Central memory CD4-positive, alpha-beta T cell (primary cell): ENCODE measurements around the gene WDR59.
"Not testable (repeated sequence)": the region's sequence is repeated elsewhere in the genome, so short reads cannot be mapped to it uniquely, and the experiment has no call there.

ENCODE experiments used
- DNase-seq: peaks from one replicate; pipeline ENCODE4 v3.0.0; 2022
- total RNA-seq, 3 experiments: gene quantifications; one replicate each; lab custom pipeline; 2026; lab: John Stamatoyannopoulos, UW

The WDR59 gene, protein sequence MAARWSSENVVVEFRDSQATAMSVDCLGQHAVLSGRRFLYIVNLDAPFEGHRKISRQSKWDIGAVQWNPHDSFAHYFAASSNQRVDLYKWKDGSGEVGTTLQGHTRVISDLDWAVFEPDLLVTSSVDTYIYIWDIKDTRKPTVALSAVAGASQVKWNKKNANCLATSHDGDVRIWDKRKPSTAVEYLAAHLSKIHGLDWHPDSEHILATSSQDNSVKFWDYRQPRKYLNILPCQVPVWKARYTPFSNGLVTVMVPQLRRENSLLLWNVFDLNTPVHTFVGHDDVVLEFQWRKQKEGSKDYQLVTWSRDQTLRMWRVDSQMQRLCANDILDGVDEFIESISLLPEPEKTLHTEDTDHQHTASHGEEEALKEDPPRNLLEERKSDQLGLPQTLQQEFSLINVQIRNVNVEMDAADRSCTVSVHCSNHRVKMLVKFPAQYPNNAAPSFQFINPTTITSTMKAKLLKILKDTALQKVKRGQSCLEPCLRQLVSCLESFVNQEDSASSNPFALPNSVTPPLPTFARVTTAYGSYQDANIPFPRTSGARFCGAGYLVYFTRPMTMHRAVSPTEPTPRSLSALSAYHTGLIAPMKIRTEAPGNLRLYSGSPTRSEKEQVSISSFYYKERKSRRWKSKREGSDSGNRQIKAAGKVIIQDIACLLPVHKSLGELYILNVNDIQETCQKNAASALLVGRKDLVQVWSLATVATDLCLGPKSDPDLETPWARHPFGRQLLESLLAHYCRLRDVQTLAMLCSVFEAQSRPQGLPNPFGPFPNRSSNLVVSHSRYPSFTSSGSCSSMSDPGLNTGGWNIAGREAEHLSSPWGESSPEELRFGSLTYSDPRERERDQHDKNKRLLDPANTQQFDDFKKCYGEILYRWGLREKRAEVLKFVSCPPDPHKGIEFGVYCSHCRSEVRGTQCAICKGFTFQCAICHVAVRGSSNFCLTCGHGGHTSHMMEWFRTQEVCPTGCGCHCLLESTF
- 35.2 to 87.6 (median 50.8) reads per million in 3 experiments for total RNA-seq

DNA sequence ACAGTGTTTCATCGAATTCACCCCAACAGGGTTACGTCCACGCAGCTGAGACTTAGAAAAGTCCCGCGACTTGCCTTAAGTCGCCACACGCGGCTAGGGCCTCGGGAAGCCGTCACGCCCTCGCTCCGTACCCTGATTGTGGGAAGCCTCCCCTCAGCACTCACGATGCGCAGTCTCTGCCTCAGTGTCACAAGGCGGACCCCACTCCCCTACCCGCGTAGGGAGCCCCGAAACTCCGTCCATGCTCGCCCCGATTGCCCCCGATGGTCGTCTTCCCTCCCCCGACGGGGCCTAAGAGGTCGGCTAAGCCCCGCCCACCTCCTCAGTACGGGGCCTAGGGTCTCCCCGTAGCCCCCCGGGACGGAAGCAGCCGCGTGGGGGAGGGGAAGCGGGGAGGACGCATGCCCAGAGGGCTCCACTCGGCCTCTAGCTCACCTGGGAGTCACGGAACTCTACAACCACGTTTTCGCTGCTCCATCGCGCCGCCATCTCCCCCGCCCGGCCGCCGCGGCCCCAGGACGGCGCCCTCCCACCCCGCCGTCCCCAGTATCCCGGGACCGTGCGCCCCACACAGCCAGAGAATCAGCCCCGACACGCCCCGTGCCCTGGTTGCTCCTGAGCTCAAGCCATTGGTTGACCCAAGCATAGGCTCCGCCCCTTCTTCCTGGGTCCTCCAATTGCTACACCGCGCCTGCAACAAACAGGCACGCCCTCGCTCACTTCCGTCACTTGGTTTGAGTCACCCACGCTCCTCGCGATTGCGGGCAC, at the start of gene WDR59:
Gene WDR59 (minus strand): TSS at position 595 of the 768 bp plus-strand sequence. CDS start 106 bp downstream, at position 489.
- DNase-seq: peak; percentile 98

DNA sequence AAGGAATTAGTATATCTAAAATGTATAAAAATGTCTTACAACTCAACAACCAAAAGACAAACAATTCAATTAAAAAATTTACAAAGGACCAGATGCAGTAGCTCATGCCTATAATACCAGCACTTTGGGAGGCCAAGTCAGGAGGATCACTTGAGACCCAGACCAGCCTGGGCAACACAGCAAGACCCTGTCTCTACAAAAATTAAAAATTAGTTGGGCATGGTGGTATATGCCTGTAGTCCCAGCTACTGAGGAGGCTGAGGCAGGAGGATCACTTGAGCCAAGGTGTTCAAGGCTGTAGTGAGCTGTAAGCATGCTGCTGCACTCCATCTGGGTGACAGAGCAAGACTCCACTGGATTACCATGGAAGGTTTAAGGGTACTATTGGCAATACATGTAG, 47.7 kb upstream of the WDR59 start:
- no peak for DNase-seq

DNA sequence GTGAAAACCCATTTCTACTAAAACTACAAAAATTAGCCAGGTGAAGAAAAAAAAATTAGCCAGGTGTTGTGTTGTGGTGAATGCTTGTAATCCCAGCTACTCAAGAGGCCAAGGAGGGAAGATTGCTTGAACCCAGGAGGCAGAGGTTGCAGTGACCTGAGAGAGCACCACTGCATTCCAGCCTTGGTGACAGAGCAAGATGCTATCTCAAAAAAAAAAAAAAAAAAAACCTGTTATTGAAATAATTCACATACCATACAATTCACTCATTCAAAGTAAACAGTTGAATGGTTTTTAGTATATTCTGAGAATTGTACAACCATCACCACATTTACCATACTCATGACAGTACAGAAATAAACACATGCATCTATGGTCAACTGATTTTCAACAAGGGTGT, 44.9 kb upstream of the WDR59 start:
- DNase-seq: no peak

DNA sequence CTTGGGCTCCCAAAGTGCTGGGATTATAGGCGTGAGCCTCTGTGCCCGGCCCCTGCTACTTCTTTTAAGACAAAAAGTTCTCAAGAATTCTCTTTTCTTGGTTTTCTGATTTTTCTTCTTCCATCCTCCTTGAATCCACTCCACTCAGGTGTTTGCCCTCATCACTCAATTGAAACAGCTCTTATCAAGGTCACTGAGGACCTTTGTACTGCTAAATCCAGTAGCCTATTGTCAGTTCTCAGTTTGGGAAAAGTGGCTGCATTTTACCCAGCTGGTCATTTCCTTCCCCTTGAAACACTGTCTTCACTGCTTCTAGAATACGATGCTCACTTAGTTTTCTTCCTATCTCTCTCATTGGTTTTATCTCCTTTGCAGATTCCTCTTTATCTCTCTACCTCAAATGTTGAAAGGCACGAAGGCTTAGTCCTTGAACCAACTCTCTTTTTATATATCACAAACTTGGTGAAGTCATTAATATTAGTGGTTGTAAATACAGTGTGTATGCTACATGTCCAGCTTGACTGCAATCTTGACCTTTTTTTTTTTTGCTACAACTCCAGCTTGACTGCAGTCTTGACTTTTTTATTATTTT, 43.7 kb upstream of the WDR59 start:
- DNase-seq: no peak

DNA sequence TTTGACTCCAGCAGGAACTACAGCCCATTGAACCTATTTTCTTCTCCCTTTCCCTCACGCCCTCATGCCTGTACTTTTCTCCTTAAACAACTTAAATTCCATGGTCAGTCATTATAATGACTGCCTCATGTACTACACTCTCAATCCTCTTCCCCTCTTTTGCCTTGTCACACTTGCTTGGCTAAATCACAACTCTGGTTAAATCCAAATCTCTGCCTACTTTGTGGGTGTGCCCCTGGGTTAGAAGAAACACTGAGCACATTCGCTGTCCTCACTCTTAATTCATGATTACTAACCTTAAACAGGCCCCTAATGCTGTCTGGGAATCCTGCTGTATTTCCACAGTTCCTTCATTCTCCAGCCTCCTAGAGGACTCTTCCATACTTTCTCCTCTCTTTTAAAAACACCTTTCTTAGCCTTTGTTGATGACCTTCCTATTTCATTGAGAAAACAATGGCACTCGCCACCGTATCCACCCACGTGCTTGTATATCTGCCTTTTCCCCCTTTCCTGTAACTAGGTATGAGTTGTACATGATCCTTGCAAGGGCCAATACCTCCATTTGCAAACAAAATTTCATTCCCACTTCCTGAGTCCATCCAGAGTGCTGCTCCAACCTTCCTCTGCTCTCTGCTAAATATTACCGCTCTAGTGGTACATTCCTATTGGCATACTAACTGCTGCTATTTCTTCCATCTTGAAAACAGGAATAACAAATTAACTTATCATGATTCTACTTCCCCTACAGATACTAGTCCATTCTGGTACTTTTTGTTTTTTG, 42.8 kb upstream of the WDR59 start:
- DNase-seq: no peak

DNA sequence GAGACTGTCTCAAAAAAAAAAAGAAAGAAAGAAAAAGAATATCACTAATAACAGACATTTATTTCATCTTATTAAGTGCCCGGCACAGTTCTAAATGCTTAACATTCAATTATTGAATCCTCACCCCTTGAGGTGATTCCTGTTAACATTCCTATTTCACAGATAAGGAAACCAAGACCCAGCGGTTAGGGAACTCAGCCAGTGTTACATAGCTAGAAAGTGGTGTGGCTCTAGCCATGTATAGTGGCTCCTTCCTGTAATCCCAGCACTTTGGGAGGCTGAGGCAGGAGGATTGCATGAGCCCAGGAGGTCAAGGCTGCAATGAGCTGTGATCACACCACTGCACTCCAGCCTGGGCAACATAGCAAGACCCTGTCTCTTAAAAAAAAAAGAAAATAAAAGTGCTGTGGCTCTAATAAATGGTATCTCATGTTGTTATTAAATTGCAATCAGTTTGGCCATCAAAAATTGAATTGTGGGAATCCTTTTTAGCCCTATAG, 42.0 kb upstream of the WDR59 start:
- DNase-seq: no peak

DNA sequence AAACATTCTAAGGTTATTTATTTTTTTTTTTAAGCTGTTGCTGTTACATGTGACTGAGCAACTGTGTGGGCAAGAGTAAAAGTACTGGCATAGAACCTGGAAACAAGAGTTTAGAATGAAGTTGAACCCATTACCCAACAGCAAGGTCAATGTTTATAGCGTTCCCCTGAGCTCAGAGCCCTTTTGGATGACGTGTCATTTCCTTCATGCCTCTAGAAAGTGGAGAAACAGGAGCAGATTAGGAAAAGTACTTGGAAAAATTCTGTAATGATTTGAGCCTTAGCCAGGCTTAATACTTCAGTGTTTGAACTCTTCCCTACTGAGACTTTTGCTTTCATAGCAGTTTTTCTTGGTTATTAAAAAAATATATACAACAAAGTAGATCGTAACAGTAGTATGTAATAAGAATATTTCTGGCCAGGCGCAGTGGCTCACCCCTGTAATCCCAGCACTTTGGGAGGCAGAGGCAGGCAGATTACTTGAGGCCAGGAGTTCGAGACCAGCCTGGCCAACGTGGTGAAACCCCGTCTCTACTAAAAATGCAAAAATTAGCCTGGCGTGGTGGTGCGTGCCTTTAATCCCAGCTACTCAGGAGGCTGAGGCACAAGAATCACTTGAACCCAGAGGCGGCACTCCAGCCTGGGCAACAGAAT, 41.4 kb upstream of the WDR59 start:
- DNase-seq: not testable (repeated sequence)

DNA sequence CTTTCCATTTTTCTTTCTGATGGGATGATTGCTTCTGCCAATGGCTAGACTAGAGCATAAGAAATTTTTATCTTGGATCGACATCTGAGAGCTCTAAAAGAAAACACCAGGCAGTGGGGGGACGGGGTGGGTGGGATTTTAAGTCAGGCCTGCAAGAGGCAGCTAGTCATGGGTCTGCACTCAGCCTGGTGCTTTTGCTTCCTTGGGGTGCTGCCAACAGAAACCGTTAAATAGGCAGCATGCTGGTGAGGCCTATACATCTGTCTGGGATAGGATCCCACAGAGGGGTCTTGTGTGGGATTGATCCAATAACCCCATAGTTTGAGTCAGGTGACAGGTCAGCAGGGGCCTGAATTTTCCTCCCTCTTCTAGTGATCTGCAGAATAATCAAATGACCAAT, 40.8 kb upstream of the WDR59 start:
- no peak for DNase-seq

DNA sequence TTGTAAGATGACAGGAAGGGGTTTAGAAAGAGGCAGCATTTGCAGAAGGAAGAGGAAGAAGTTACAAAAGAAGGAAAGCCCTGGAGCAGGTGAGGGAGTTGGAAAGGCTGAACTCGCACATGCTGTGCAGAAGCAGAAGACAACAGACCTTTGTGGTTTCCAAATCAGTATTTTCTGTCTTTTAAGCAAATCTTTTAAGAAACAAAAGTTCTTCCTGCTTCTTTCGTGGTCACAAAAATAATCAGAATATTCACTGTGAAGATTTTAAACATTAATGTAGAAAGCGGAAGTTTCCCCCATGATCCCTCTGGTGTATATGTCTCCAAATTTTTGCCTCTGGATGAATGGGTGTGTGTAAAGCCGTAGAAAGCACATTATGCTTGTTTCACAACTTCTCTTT, 39.7 kb upstream of the WDR59 start:
- DNase-seq: no peak

DNA sequence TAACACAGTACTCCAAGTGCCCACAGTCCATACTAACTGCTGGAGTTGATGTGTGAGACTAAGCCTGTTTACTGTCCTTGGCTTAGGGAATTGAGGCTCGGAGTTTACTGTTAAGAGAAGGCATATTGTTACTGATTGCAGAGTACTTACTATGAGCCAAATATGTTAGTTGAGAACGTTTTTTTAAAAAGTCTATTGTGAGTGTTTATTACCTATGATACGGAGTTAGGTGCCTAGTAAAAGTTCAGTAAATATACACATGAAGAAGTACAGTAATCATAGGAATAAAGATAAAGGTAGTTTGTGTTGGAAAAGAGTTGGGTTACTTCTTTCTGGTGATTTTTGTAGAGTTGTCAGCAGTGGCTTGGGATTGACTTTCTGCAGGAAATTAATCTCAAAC, 39.3 kb upstream of the WDR59 start:
- DNase-seq: no peak

DNA sequence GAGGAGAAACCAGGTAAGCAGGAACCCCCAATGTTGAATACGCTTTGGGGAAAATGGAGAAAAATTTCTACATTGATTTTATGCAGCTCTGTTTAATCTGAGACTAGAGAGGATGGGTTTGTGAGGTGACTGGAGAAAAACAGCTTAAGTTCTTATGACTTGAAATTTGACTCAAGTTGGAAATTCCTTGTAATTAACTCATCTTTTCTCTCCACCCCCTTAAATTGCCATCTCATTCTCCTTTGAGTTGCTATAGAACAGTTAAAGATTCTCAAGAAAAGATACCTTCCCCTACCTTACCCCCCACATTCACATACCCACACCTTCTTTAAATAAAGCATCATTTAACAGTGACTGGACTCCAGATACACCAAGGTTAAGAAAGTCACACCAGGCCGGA, 38.1 kb upstream of the WDR59 start:
- DNase-seq: no peak

DNA sequence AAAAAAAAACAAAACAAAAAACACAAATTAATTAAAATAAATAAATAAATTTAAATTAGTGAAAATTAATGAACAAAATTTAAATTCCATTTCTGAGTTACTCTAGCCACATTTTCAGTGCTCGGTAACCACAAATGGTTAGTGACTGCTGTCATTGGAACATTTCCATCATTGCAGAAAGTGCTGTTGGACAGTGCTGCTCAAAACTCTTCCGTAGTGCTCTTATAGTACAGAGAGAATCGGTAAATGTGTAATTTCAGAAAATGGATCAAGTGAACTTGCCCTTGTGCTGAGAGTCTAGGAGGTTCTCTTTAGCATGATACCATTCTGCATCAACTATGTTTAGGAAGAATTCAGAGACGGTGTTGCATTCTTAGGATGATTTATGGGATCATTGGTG, 37.6 kb upstream of the WDR59 start:
- no peak for DNase-seq

DNA sequence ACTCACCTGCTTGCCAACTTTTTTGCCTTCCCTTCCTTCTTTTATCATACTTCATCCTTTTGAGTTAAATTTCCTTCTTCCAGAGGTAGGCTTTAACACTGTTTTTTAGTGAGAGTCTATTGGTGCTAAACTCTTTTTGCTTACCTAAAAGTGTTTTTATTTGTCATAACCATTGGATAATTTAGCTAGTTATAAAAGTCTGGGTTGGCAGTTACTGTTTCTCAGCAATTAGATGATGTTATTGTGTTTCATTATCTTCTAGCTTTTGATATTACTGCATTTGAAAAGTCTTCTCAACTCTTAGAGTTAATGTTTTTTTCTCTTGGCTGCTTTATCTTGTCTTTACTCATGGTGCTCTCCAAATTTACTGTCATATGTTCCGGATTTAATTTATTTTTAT, 36.5 kb upstream of the WDR59 start:
- no peak for DNase-seq

DNA sequence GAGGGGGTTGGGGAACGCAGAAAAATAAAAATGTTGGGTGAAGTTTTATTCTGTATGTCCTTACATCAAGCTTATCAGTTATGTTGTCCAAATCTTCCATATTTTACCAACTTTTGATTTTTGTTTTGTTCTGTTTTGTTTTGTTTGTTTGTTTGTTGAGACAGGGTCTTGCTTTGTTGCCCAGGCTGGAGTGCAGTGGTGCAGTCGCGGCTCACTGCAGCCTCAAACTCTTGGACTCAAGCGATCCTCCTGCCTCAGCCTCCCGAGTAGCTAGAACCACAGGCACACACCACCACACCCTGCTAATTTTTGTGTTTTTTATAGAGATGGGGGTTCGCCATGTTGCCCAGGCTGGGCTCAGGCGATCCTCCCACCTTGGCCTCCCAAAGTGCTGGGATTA, 34.7 kb upstream of the WDR59 start:
- no peak for DNase-seq

DNA sequence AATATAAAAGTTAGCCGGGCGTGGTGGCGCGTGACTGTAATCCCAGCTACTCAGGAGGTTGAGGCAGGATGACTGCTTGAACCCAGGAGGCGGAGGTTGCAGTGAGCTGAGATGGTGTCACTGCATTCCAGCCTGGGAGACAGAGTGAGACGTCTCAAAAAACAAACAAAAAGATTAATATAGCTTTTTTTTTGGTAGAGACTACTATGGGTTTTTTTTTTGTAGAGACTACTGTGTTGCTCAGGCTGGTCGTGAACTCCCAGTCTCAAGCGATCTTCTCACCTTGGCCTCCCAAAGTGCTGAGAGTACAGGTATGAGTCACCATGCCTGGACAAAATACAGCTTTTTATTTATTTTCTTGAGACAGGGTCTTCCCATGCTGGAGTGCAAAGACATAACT, 34.1 kb upstream of the WDR59 start:
- DNase-seq: no peak

DNA sequence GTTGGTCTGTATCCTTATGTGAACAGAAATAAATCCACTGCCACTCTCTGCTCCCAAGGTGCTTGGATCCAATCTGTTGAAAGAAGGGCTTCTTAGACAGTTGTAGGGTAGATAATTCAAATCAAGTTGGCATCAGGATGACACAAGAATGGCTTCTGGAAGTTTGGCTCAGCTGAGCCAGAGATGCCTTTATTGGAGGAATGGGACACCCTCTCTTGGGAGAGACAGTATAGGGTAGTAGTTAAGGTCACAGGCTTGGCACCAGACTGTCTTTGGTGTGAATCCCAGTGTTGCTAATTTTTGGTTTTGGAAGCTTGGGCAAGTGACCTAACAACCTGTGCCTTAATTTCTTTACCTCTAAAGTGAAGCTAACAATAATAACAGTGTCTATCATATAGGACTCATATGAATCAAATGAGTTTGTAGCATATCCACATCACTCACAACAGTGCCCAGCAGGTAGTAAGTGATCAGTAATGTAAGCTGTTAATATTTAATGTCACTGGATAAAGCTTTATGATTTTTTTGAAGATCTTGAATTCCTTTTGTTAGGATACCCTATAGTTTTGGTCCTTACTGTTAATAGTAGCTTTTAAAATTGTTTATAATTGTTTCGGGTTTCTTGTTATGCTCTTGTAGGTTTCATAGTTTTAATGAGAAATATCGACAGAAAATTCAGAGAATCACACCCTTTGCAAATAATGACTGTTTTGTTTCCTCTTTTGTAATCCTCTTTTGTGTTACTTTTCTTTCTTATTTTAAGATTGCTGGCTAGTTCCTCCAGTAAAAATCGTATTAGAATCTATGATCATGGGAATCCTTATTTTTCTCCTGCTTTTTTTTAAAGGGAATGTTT, 33.0 kb upstream of the WDR59 start:
- DNase-seq: no peak

DNA sequence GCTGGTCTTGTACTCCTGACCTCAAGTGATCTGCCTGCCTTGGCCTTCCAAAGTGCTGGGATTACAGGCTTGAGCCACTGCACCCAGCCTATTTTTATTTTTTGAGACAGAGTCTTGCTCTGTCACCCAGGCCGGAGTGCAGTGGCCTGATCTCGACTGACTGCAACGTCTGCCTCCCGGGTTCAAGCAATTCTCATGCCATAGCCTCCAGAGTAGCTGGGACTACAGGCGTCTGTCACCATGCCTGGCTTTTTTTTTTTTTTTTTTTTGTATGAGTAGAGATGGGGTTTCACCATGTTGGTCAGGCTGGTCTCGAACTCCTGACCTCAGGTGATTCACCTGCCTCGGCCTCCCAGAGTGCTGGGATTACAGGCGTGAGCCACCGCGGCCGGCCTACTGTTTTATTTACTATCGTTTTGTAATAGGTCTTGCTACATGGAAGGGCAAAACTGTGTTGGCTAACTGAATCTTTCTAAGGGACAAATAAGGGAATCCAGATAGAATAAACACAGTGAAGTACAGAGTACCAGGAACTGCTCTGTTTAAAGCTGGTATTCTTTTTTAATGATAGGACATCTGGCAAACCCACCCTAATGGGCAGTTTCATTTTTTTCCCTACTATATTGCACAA, 31.6 kb upstream of the WDR59 start:
- DNase-seq: not testable (repeated sequence)

DNA sequence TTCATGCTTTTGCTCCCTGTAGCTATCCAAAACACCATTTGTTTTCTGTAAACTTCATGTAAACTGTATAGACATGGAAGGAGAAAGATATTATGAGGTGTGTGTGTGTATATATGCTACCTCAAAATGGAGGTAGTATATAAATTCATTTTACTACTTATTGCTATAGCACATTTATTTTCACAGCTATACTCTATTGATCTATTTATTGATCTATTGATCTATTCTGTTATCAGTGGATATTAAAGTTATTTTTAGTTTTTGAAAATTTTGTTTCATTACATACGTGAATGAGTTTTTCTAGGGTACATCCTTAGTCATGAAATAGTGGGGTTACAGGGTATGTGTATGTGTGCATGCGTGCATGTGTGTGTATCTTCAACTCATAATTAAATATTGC, 29.4 kb upstream of the WDR59 start:
- DNase-seq: no peak

DNA sequence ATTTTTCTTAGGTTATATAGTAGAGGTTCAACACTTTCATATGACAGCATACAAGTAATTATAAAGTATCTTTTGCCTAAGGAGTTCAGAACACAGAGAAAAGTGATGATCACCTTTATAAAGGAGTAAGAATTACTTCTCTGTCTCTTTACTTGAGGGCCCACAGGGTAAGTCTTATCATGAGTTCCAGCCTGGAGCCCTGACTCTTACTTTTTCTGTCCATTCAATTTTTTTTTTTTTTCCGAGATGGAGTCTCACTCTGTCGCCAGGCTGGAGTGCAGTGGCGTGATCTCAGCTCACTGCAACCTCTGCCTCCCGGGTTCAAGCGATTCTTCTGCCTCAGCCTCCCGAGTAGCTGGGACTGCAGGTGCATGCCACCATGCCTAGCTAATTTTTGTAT, 28.2 kb upstream of the WDR59 start:
- not testable (repeated sequence) for DNase-seq
